GM04504 (cell line): ENCODE measurements around the gene INIP.
"Not testable (repeated sequence)": the region's sequence is repeated elsewhere in the genome, so short reads cannot be mapped to it uniquely, and the experiment has no call there.

Source experiments
- DNase-seq: peaks from one replicate; pipeline ENCODE4 v3.0.0-alpha.2; 2012; ENCODE audit warnings: low read depth

INIP gene

GRCh38 chr9:112734892-112735291 is 17.0 kb upstream of the INIP start:
- no peak for DNase-seq

GRCh38 chr9:112731971-112732370 is 14.1 kb upstream of the INIP start:
- no peak for DNase-seq

GRCh38 chr9:112728401-112728800 is 10.5 kb upstream of the INIP start:
- no peak for DNase-seq

GRCh38 chr9:112726428-112726827 is 8.5 kb upstream of the INIP start:
- DNase-seq = no peak

- no peak for DNase-seq
Measured at GRCh38 chr9:112725961-112726360, 8.0 kb upstream of the INIP start.

- DNase-seq = not testable (repeated sequence)
Measured at GRCh38 chr9:112722749-112723148, 4.8 kb upstream of the INIP start.

GRCh38 chr9:112720113-112720780 is 2.3 kb upstream of the INIP start:
- no peak for DNase-seq

- no peak for DNase-seq
Measured at GRCh38 chr9:112719696-112720095, 1.8 kb upstream of the INIP start.

- peak; percentile 32 for DNase-seq
Measured at GRCh38 chr9:112719241-112719691, 1.3 kb upstream of the INIP start.

- DNase-seq = no peak
Measured at GRCh38 chr9:112712678-112713077, 5.2 kb downstream of the INIP start.

- no peak for DNase-seq
Measured at GRCh38 chr9:112711050-112711689, 6.7 kb downstream of the INIP start.

GRCh38 chr9:112705768-112706427 is 12.0 kb downstream of the INIP start:
- peak; percentile 21 for DNase-seq

- no peak for DNase-seq
Measured at GRCh38 chr9:112703304-112703703, 14.6 kb downstream of the INIP start.

- DNase-seq = no peak
Measured at GRCh38 chr9:112700085-112700484, 17.8 kb downstream of the INIP start.

GRCh38 chr9:112699230-112699629 is 18.7 kb downstream of the INIP start:
- no peak for DNase-seq

GRCh38 chr9:112696461-112696860 is 21.5 kb downstream of the INIP start:
- no peak for DNase-seq

- DNase-seq = no peak
Measured at GRCh38 chr9:112694706-112695555, 23.0 kb downstream of the INIP start.

GRCh38 chr9:112689161-112689740 is 28.7 kb downstream of the INIP start:
- DNase-seq = no peak

GRCh38 chr9:112680731-112681402 is 37.0 kb downstream of the INIP start:
- DNase-seq = no peak

GRCh38 chr9:112677040-112677439 is 40.9 kb downstream of the INIP start:
- DNase-seq = no peak

- DNase-seq = not testable (repeated sequence)
Measured at GRCh38 chr9:112673221-112673620, 44.7 kb downstream of the INIP start.
